Peyer's patch (tissue), 4 donors: ENCODE results near the gene ZBTB20.

Experiments
- CTCF ChIP-seq, 6 experiments: fragments of 450-650 bp in 4 of 6; fragments of 200-600 bp in 2 of 6; sonication (generic) in 1 of 6; IDR thresholded peaks; one replicate each; pipeline ENCODE4 v1.5.1; 2017 to 2019; ENCODE audit warnings: antibody characterized with exemption in 6 of 6, mild to moderate bottlenecking in 3 of 6, moderate library complexity in 1 of 6
- POLR2A ChIP-seq, 2 donors: fragments of 450-650 bp; IDR thresholded peaks; one replicate each; pipeline ENCODE4 v1.5.1; 2017; ENCODE audit warnings: antibody characterized with exemption in 2 of 2, mild to moderate bottlenecking in 2 of 2, moderate library complexity in 2 of 2

DNA sequence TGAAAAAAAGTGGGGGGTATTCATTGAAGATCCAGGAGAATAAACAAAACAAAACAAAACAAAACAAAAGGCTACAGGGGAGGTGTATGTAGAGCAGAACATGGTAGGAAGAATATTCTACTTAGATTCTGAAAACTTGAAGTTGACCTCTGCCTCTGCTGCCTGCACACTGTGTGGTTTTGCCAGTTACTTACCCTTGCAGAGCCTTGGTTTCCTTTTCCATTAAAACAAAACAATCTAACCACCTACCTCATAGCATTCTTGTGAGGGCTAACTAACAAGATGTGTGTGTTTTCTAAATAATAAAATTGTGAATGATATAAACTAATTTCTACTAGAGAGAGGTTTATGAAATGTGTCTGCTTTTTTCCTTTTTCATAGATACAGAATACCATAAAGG is 430.2 kb downstream of the ZBTB20 start:
- TF ChIP-seq CTCF (IDR thresholded peaks at IDR 0.05) (no peak), POLR2A (IDR thresholded peaks at IDR 0.05) (no peak)
